Activated CD4-positive, alpha-beta T cell treated with anti-CD3 and anti-CD28 coated beads for 4 hours (primary cell): ENCODE results near the gene C1QC.
A peak's percentile ranks its signal among the peaks of the same experiment; 100 is the strongest.

ENCODE experiments used
- DNase-seq, 2 donors: peaks; one replicate each; pipeline ENCODE4 v3.0.0-alpha.2; 2020

The C1QC gene

GRCh38 chr1:22621761-22622160 is 21.7 kb upstream of the C1QC start:
- no peak for DNase-seq

DNA sequence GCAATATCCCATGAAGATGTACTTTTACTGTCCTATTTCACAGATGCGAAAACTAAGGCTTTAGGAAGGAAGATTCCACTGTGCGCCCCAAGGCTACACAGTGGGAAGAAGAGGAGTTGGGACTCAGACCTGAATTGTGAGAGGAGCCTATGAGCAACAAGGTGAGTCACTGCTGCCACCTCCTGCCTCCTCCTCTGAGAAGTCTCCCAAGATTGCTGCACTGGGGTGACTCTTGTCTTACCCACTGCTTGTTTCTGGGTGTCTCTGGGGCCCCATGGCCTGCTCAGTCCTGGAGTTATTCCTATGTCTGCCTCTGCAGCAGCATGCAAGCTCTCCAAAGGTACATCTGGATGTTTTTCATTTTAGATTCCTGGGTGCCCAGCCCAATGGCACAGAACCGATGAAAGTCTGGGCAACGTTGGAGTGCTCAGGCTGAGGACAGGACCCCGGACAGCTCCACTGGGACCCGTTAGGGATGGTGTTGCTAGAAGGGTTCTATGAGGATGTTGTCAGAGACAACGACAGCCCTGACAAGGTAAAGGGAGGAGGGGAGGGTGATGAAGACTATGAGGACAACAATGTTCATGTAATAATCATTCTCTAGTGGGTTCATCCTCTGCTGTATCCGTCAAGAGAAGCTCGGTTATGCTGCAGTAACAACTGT is 18.0 kb upstream of the C1QC start:
- DNase-seq = no peak

DNA sequence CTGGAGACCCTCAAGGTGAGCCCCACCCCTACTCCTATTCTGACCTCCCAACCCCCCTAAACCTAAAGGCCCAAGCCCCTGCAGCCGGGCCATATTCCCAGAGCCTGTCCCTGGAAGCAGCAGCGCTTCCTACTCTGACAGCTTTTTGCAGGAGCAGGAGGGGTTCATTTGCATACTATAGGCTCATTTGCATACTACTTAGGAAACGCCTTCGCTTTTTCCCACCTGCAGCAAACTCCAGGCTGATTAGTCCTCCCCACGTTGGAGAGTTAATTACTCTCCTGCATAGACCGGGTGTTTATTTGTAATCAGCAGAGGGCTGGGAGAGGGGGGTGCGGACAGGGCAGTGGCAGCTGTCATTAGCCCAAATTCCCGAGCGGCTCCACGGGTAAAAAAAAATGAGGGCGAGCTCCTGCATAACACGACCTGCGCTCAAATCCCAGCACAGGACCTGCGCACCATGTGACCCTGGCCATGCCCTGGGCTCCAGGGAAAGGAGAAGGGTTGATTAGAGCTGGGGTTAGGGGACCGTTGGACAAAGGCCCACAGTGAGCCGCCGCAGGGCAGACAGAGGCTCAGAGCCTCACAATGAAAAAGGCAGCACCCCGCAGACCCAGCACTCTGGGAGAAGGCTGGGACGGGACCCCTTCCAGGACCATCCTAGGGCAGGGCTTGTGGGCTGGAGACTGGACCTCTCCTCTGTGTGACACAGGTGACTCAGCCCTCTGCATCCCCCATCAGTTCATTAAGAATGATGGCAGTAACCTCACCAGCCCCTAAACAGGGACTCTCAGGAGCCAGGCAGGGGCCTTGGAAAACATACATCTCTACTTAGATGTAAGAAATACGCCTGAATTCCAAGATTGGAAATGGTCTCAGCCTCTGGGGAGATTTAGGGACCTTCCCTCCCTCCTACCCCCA is 16.9 kb upstream of the C1QC start:
- DNase-seq = no peak

DNA sequence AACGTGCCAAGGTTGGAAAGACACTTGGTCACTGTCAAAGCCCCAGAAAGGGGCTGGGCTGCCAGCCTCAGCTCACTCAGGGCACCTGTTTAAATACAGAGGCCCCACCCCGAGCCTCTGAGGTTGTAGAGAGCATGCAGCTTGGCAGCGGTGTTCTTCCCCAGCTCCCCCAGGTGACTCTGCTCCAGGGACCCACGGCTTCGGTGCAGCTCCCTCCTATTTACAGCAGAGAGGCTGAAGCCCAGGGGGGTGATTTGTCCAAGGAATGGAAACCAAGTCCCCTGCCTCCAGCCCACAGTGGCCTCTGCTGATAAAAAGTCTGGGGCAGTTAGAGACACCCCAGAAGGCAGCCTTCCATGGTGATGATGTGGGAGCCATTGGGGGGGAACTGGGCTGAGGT is 16.1 kb upstream of the C1QC start:
- no peak for DNase-seq

- no peak for DNase-seq
Measured at GRCh38 chr1:22628698-22629444, 14.6 kb upstream of the C1QC start.

DNA sequence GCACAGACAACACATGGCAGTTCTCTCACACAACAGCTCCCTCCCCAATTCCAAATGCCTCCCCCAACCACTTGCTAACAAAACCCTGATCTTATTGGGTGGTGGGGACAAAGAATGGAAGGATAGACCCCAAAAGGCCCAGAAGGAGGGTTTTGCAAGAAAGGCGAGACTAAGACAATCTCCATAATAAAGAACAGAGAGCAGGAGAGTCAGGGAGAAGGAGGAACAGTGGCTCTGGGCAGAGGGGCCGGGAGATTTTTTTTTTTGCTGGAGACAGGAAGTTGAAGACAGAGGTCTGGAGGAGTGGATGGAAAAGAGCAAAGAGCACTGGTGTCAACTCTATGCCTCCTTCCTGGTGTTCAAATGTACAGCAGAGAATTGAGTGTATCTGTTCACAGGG is 13.5 kb upstream of the C1QC start:
- no peak for DNase-seq

DNA sequence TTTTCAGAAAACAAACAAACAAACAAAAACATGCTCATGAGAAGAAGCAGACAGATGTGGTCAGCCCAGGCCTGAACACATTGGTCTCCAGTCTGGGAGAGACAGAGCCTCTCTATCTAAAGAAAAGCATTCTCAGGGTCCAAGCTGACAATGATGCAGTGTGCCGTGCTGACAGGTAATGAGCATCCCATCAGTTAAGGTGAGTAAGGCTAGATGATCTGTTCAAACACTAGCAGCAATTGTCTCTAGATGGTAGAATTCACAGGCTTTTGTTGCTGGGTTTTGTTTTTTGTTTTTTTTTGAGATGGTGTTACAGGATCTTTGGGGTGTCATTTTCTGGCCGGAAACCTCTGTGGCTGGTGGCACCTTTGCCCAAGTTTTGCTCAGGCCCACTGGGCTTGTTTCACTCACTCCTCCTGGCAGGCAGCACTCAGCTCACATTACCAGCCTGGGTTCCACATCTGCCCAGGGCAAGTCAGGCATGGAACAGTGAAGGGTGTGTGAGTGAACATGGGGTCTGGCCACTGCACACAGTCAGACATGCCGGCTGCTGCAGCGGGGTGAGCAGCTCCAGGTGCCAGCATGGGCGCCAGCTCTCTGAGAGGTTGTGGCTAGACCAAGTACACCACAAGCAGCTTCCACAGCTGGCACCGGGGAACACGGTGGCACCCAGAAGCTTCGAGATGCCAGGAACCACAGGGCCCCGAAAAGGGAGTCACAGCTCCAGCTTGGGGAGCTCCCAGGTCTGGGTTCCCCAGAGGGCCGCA is 9.6 kb upstream of the C1QC start:
- no peak for DNase-seq

DNA sequence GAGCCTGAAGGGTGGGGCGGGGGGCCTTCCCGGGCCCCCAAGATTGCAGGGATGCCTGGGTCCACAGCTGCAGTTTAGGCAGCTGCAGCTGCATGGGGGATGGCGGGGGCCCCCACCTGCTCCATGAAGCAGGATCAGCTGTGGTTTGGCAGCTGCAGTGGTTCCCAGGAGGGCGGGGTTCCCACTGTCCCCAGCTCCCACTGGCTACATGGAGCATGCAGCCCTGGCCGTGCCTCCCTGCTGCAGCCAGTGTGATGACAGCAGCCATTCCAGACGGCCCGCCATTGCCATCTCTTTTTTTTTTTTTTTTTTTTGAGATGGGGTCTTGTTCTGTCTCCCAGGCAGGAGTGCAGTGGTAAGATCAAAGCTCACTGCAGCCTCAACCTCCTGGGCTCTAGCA is 8.0 kb upstream of the C1QC start:
- DNase-seq = no peak

GRCh38 chr1:22636353-22636752 is 7.1 kb upstream of the C1QC start, which contains the start of gene C1QA:
Gene C1QA (plus strand): TSS chr1:22636628. CDS start chr1:22637617, 989 bp downstream.
- no peak for DNase-seq

- no peak for DNase-seq
Measured at GRCh38 chr1:22636927-22637326, 6.5 kb upstream of the C1QC start.

- DNase-seq = no peak
Measured at GRCh38 chr1:22637907-22638445, 5.5 kb upstream of the C1QC start.

GRCh38 chr1:22638476-22639234 is 4.8 kb upstream of the C1QC start:
- DNase-seq = no peak

DNA sequence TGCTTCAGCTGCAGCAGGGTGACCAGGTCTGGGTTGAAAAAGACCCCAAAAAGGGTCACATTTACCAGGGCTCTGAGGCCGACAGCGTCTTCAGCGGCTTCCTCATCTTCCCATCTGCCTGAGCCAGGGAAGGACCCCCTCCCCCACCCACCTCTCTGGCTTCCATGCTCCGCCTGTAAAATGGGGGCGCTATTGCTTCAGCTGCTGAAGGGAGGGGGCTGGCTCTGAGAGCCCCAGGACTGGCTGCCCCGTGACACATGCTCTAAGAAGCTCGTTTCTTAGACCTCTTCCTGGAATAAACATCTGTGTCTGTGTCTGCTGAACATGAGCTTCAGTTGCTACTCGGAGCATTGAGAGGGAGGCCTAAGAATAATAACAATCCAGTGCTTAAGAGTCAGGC is 4.1 kb upstream of the C1QC start:
- no peak for DNase-seq

DNA sequence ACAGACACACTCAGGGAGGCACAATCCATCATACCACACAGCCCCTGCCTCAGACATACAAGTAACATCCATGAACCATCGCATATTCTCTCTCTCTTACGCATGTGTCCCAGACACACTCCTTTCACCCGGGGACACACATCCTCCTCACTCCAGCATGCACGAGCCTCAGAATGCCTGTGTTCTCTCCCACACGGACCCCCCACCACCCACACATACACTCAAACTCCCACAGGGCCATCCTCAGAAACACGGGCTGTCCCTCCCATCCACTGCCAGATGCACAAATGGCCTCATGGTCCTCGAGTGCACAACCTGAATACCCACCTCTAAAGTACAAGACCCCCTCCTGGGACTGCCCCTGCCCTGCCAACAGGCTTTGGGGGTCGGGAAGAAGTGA is 2.2 kb upstream of the C1QC start:
- DNase-seq = no peak

DNA sequence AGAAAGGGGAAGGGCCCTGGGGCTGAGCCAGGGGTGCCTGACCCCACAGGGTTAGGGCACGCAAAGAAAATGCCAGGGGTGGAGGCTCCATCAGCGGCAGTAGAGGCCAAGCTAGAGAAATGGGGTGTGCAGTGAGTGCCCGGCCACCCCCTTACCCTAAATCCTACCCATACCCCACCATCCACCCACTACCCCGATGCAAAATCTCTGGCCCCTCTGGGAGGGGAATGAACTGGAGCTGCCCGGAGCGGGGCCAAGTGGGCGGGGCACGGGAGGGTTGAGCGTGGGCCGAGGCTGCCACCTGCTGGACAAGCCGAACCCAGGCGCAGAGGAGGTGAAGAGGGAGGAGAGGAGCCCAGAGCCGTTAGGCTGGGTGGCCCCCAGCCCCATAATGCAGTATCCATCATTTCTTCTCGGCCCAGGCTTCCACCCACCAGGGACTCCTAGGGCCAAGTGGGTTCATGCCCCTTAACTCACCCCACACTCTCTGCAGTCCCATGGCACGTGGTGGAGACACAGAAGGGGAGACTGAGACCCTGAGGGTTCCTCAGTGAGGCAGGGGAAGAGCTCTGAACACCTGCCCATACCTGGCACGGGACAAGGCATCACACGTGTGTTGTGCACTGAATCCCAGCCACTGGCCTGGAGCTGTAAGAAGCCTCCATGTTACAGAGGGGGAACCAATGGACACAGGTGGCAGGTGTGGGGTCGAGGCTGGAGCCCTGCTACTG is 1.4 kb upstream of the C1QC start:
- peak; percentile 61 to 66 for DNase-seq

DNA sequence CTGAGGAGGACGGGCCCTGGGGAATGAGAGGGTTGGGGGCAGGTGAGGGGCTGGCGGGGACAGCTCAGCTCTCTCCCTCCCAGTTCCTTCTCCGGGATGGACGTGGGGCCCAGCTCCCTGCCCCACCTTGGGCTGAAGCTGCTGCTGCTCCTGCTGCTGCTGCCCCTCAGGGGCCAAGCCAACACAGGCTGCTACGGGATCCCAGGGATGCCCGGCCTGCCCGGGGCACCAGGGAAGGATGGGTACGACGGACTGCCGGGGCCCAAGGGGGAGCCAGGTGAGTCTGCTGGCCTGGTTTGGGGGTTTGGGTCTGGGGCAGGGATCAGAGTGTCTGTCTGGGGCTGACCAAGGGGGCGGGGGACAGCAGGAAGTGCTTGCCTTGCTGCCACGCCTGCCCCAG is 495 bp downstream of the C1QC start:
- no peak for DNase-seq

DNA sequence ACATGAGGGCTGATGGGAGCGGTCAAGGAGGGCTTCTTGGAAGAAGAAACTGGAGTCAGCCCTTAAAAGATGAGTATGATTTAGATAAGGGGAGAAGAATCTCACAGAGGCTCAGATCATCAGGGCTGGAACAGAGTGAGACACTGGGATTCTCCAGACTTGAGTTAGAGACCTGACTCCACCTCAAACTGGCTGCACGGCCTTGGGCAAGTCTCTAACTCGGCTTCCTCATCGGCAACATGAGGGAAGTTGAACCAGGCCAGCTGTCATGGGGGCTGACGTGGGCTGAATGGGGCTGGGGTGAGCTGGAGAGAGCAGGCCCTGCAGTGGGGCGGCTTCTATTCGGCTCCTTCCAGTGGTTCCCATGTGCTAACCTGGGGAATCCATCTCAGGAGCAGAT is 2.5 kb downstream of the C1QC start:
- no peak for DNase-seq

DNA sequence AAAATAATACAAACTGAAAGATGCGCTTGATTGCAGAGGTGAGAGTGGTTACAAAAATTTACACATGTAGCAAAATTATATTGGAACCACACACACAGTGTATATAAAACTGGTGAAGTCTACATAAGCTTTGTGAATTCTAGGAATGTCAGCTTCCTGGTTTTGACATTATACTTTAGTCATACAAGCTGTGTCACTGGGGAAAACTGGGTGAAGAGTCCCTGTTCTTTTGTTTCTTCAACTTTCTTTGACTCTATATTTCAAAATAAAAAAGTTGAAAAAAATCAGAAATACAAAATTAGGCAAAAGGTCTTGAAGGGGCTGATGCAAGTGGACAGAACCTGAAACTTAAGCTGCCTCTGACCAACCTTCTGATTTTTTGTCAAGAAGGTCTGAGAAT is 3.0 kb downstream of the C1QC start:
- DNase-seq = no peak

DNA sequence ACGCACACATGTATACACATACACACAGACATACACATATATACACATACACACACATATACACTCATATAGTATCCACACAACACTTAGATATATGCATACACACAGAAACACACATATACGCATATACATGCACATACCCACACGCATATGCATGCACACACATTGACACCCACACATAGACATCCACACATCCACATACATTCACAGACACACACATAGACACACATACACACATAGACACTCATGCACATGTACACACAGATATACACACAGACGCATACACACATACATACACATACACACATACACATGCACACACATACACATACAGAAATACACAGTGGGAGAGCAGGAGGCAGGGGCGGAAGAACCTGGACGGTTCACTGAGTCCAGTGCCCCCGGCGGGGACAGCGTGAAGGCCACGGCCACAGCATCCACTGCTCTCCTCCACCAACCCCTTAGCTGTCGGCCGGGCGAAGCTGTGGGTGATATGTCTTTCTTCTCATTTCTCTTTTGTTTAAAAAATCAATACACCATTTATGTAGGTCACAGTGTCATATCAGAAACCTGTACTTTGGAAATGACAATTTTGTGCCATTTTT is 6.8 kb downstream of the C1QC start:
- no peak for DNase-seq
